H9 (cell line): ENCODE data around the gene AK4. TPM values are rescaled to one million over a fixed set of nuclear protein-coding genes. Genes with fewer than 3 reads are reported as not detected.

Experiments
- DNase-seq: peaks from one replicate; pipeline ENCODE4 v3.0.0-alpha.2; 2017
- H2AFZ ChIP-seq: one replicate; pipeline ENCODE4 v1.6.1; 2013; ENCODE audit warnings: mild to moderate bottlenecking, low read length, control low read depth, moderate library complexity
- H2AK5ac ChIP-seq: 2 replicates; pipeline ENCODE4 v1.6.1; 2013; ENCODE audit warnings: low read length, control low read depth, mixed read lengths; ENCODE audit not compliant: insufficient read length
- H2BK120ac ChIP-seq: one replicate; pipeline ENCODE4 v1.6.1; 2013; ENCODE audit warnings: low read depth, mild to moderate bottlenecking, low read length, control low read depth, inconsistent platforms; ENCODE audit not compliant: poor library complexity, severe bottlenecking
- H2BK12ac ChIP-seq: 2 replicates; pipeline ENCODE4 v1.6.1; 2013; ENCODE audit warnings: low read length, control low read depth, mixed read lengths, low read depth; ENCODE audit not compliant: insufficient read length
- H2BK15ac ChIP-seq: 2 replicates; pipeline ENCODE4 v1.6.1; 2013; ENCODE audit warnings: low read depth, low read length, control low read depth
- H2BK20ac ChIP-seq: one replicate; pipeline ENCODE4 v1.6.1; 2013; ENCODE audit warnings: low read depth, mild to moderate bottlenecking, low read length, control low read depth, inconsistent platforms; ENCODE audit not compliant: poor library complexity, severe bottlenecking
- H2BK5ac ChIP-seq: 2 replicates; pipeline ENCODE4 v1.6.1; 2013; ENCODE audit warnings: low read length, control low read depth, mixed read lengths; ENCODE audit not compliant: insufficient read length
- H3K14ac ChIP-seq: 2 replicates; pipeline ENCODE4 v1.6.1; 2013; ENCODE audit warnings: low read length, control low read depth; ENCODE audit not compliant: insufficient read depth
- H3K18ac ChIP-seq: 2 replicates; pipeline ENCODE4 v1.6.1; 2013; ENCODE audit warnings: low read depth, mild to moderate bottlenecking, mixed read lengths, low read length, control low read depth; ENCODE audit not compliant: insufficient read length
- H3K23ac ChIP-seq: 2 replicates; pipeline ENCODE4 v1.6.1; 2013; ENCODE audit warnings: low read length, control low read depth, mixed read lengths, low read depth; ENCODE audit not compliant: insufficient read length
- H3K23me2 ChIP-seq: 2 replicates; pipeline ENCODE4 v1.6.1; 2013; ENCODE audit warnings: low read depth, mild to moderate bottlenecking, mixed read lengths, low read length, control low read depth; ENCODE audit not compliant: insufficient read length, poor library complexity, severe bottlenecking
- H3K27ac ChIP-seq: 2 replicates; pipeline ENCODE4 v1.5.1; 2013; ENCODE audit warnings: low read length, control low read depth, mixed read lengths, low read depth; ENCODE audit not compliant: insufficient read length
- H3K27me3 ChIP-seq: 2 replicates; pipeline ENCODE4 v1.6.1; 2013; ENCODE audit warnings: low read length, control low read depth, inconsistent platforms; ENCODE audit not compliant: insufficient read depth
- H3K4ac ChIP-seq: 2 replicates; pipeline ENCODE4 v1.6.1; 2013; ENCODE audit warnings: low read depth, mild to moderate bottlenecking, control low read depth, inconsistent platforms, low read length, moderate library complexity
- H3K4me1 ChIP-seq: 2 replicates; pipeline ENCODE4 v1.6.1; 2013; ENCODE audit warnings: low read length, control low read depth, inconsistent platforms; ENCODE audit not compliant: insufficient read depth
- H3K4me2 ChIP-seq: 2 replicates; pipeline ENCODE4 v1.6.1; 2013; ENCODE audit warnings: low read length, control low read depth, mixed read lengths; ENCODE audit not compliant: insufficient read length, insufficient read depth
- H3K56ac ChIP-seq: 2 replicates; pipeline ENCODE4 v1.6.1; 2013; ENCODE audit warnings: low read depth, mild to moderate bottlenecking, mixed read lengths, low read length, control low read depth; ENCODE audit not compliant: insufficient read length
- H3K79me1 ChIP-seq: 2 replicates; pipeline ENCODE4 v1.6.1; 2013; ENCODE audit warnings: low read depth, mild to moderate bottlenecking, moderate library complexity, low read length, control low read depth, inconsistent platforms; ENCODE audit not compliant: insufficient read depth, poor library complexity, severe bottlenecking
- H3K79me2 ChIP-seq: 2 replicates; pipeline ENCODE4 v1.6.1; 2013; ENCODE audit warnings: low read length, control low read depth, inconsistent platforms; ENCODE audit not compliant: insufficient read depth
- H3K9ac ChIP-seq: 2 replicates; pipeline ENCODE4 v1.6.1; 2013; ENCODE audit warnings: low read length, control low read depth, mixed read lengths; ENCODE audit not compliant: insufficient read length; ENCODE audit errors: extremely low read depth
- H3K9me3 ChIP-seq: one replicate; pipeline ENCODE4 v1.6.1; 2013; ENCODE audit warnings: low read depth, low read length, inconsistent platforms; ENCODE audit not compliant: control insufficient read depth
- H3T11ph ChIP-seq: one replicate; pipeline ENCODE4 v1.6.1; 2013; ENCODE audit warnings: mild to moderate bottlenecking, low read length, control low read depth, inconsistent platforms
- H4K20me1 ChIP-seq: one replicate; pipeline ENCODE4 v1.6.1; 2013; ENCODE audit not compliant: control insufficient read depth, insufficient read length, insufficient read depth
- H4K5ac ChIP-seq: 2 replicates; pipeline ENCODE4 v1.6.1; 2013; ENCODE audit warnings: low read depth, mild to moderate bottlenecking, mixed read lengths, low read length, control low read depth; ENCODE audit not compliant: insufficient read length
- H4K8ac ChIP-seq: replicated peaks from 2 replicates; pipeline ENCODE4 v1.6.1; 2013; ENCODE audit warnings: low read length, control low read depth, mixed read lengths, low read depth; ENCODE audit not compliant: insufficient read length
- H4K91ac ChIP-seq: 2 replicates; pipeline ENCODE4 v1.6.1; 2013; ENCODE audit warnings: low read depth, mild to moderate bottlenecking, moderate library complexity, mixed read lengths, low read length, control low read depth; ENCODE audit not compliant: insufficient read length
- H3K27ac Mint-ChIP-seq, 3 experiments: 2 replicates in 2 of 3; 3 replicates in 1 of 3; pipeline ENCODE4 v1.8.0; 2020 to 2021; ENCODE audit warnings: mixed read lengths in 3 of 3, mild to moderate bottlenecking in 1 of 3, moderate library complexity in 1 of 3
- H3K27me3 Mint-ChIP-seq: 2 replicates; pipeline ENCODE4 v1.8.0; 2021; ENCODE audit warnings: low read depth, mild to moderate bottlenecking, moderate library complexity, mixed read lengths
- H3K36me3 Mint-ChIP-seq, 3 experiments: 2 replicates in 2 of 3; 3 replicates in 1 of 3; pipeline ENCODE4 v1.8.0; 2020 to 2021; ENCODE audit warnings: low read depth in 3 of 3, mixed read lengths in 3 of 3; ENCODE audit not compliant: insufficient read depth in 1 of 3
- H3K4me1 Mint-ChIP-seq, 2 experiments: 2 replicates each; pipeline ENCODE4 v1.8.0; 2020; ENCODE audit warnings: mixed read lengths in 2 of 2
- H3K4me3 Mint-ChIP-seq, 2 experiments: 2 replicates in 1 of 2; 3 replicates in 1 of 2; pipeline ENCODE4 v1.8.0; 2020 to 2021; ENCODE audit warnings: mild to moderate bottlenecking in 2 of 2, mixed read lengths in 2 of 2, moderate library complexity in 1 of 2
- H3K9me3 Mint-ChIP-seq, 2 experiments: 2 replicates in 1 of 2; 3 replicates in 1 of 2; pipeline ENCODE4 v1.8.0; 2020; ENCODE audit warnings: mild to moderate bottlenecking in 2 of 2, mixed read lengths in 2 of 2, moderate library complexity in 1 of 2
- CTCF ChIP-seq: fragments of 200-600 bp; sonication (generic); conservative IDR thresholded peaks from 3 replicates; pipeline ENCODE4 v1.8.0; 2021; ENCODE audit warnings: antibody characterized with exemption, mild to moderate bottlenecking
- WGBS: extraction: QIAGEN DNeasy Blood & Tissue Kit; methylation state at CpG from one replicate; pipeline ENCODE4 v1.1.7; 2013; ENCODE audit warnings: missing lambda C conversion rate, low lambda C conversion rate, mixed read lengths; ENCODE audit not compliant: insufficient read length; ENCODE audit errors: extremely low coverage; 5-methylcytosine and 5-hydroxymethylcytosine counted together
- total RNA-seq: library from RNA; stranded (reverse); gene quantifications from 2 replicates; pipeline ENCODE4 v1.2.1, GENCODE V29; 2021

AK4 gene
- total RNA-seq, 1 experiment from 2014 or later, result 45.6 TPM

GRCh38 chr1:65255035-65255655 is 107.1 kb downstream of the AK4 start:
- Histone ChIP-seq H2BK12ac (no peak overlapping the region), H2BK20ac (no peak overlapping the region), H4K91ac (no peak overlapping the region), H3K23ac (no peak overlapping the region), H3K14ac (no peak overlapping the region), H3K18ac (no peak overlapping the region), H3T11ph (no peak overlapping the region), H3K9ac (no peak overlapping the region), H3K27ac (no peak overlapping the region), H3K79me2 (no peaks in the 10 kb centered on the region), H3K79me1 (no peaks in the 10 kb centered on the region), H4K20me1 (no peaks in the 10 kb centered on the region), H3K56ac (no peak overlapping the region), H2BK5ac (no peak overlapping the region), H2BK120ac (no peak overlapping the region), H2AFZ (no peak overlapping the region), H3K4me1 (peaks cover 3% of the 10 kb centered on the region), H4K8ac (no peak overlapping the region), H3K9me3 (no peaks in the 10 kb centered on the region), H3K4me2 (peak overlapping the region; percentile 76), H3K4ac (no peak overlapping the region), H3K23me2 (peaks cover 14% of the 10 kb centered on the region), H3K27me3 (no peaks in the 10 kb centered on the region; the same call in 1 of the 2 replicates), H2AK5ac (no peak overlapping the region), H2BK15ac (no peak overlapping the region), H4K5ac (no peak overlapping the region)
- peaks cover 37% of the 10 kb centered on the region for H3K27me3 Mint-ChIP-seq
- DNase-seq, result peak; percentile 43
- peak overlapping the region in 1 of 3 experiments; percentile 93; a peak in 2 of 7 replicates for H3K27ac Mint-ChIP-seq
- H3K4me1 Mint-ChIP-seq, result peaks cover 21 to 28% of the 10 kb centered on the region in 2 experiments
- H3K36me3 Mint-ChIP-seq, result no peaks in the 10 kb centered on the region; a peak in 1 of 7 replicates
- no peaks in the 10 kb centered on the region; a peak in 2 of 5 replicates for H3K9me3 Mint-ChIP-seq
- no CpG with 5 or more reads among the region's 23 CpGs for WGBS
- peak overlapping the region; percentile 79 to 93 for H3K4me3 Mint-ChIP-seq
- TF ChIP-seq CTCF, result no peak
